SK-N-MC (cell line): ENCODE results near the gene PCDHB16.
A peak's percentile ranks its signal among the peaks of the same experiment; 100 is the strongest.
"Not testable (repeated sequence)": the region's sequence is repeated elsewhere in the genome, so short reads cannot be mapped to it uniquely, and the experiment has no call there.

ENCODE experiments used
- DNase-seq: peaks from one replicate; pipeline ENCODE4 v3.0.0-alpha.2; 2011; ENCODE audit warnings: low read depth, low spot score
- H3K27ac ChIP-seq: fragments of 200-600 bp; sonication (generic); 2 replicates; pipeline ENCODE4 v1.5.1; 2016; ENCODE audit warnings: mixed run types
- H3K36me3 ChIP-seq: fragments of 200-600 bp; sonication (generic); 2 replicates; pipeline ENCODE4 v1.6.1; 2017; ENCODE audit warnings: antibody characterized with exemption, low read length, mixed read lengths; ENCODE audit not compliant: insufficient read depth
- H3K4me3 ChIP-seq: fragments of 200-600 bp; sonication (generic); 2 replicates; pipeline ENCODE4 v1.5.1; 2016
- H3K9ac ChIP-seq: fragments of 200-600 bp; sonication (generic); 2 replicates; pipeline ENCODE4 v1.8.0; 2017; ENCODE audit warnings: mixed run types, mixed read lengths; ENCODE audit not compliant: insufficient read length
- H3K9me3 ChIP-seq: fragments of 200-600 bp; sonication (generic); 2 replicates; pipeline ENCODE4 v1.6.1; 2017; ENCODE audit warnings: low read depth, mild to moderate bottlenecking, antibody characterized with exemption, low read length, moderate library complexity, mixed read lengths
- EZH2 ChIP-seq: fragments of 200-600 bp; sonication (generic); IDR thresholded peaks from one replicate; pipeline ENCODE4 v1.6.1; 2017; ENCODE audit warnings: antibody characterized with exemption
- FOXP2 ChIP-seq: optimal IDR thresholded peaks from 2 replicates; pipeline ENCODE3; 2011; ENCODE audit warnings: mild to moderate bottlenecking, moderate library complexity; ENCODE audit not compliant: insufficient read depth; ENCODE audit errors: extremely low read length, control extremely low read depth
- POLR2AphosphoS5 ChIP-seq: IDR thresholded peaks from 2 replicates; pipeline ENCODE4 v1.6.1; 2012; ENCODE audit warnings: mild to moderate bottlenecking, low read depth, low read length, borderline replicate concordance

The PCDHB16 gene

GRCh38 chr5:141180313-141180712, 1.9 kb upstream of the PCDHB16 start:
- H3K27ac ChIP-seq = no peak overlapping the region
- no peak overlapping the region for H3K4me3 ChIP-seq
- H3K9me3 ChIP-seq = no peaks in the 10 kb centered on the region
- no peak for TF ChIP-seq FOXP2
- no peak for TF ChIP-seq EZH2
- H3K9ac ChIP-seq = no peak overlapping the region
- no peaks in the 10 kb centered on the region for H3K36me3 ChIP-seq
- DNase-seq = no peak

- H3K4me3 ChIP-seq, DNase-seq, H3K27ac ChIP-seq, H3K36me3 ChIP-seq, H3K9ac ChIP-seq, H3K9me3 ChIP-seq: not testable (repeated sequence)
Measured at GRCh38 chr5:141184117-141184855, 2.1 kb downstream of the PCDHB16 start.

- H3K36me3 ChIP-seq = no peaks in the 10 kb centered on the region
- TF ChIP-seq FOXP2 (no peak), POLR2AphosphoS5 (no peak), EZH2 (no peak)
- peak within 1 kb of the TSS; percentile 66 for H3K4me3 ChIP-seq
- peak within 1 kb of the TSS; percentile 66 for H3K9ac ChIP-seq
- no peaks in the 10 kb centered on the region for H3K9me3 ChIP-seq
- DNase-seq = no peak
- H3K27ac ChIP-seq = no peak within 1 kb of the TSS
Measured at GRCh38 chr5:141186897-141187512, 4.8 kb downstream of the PCDHB16 start, which contains the start of gene PCDHB9. Gene PCDHB9 (plus strand): TSS chr5:141187161. CDS start chr5:141187319, 158 bp downstream.

- H3K36me3 ChIP-seq, H3K9me3 ChIP-seq, H3K27ac ChIP-seq, DNase-seq, H3K4me3 ChIP-seq, H3K9ac ChIP-seq: not testable (repeated sequence)
Measured at GRCh38 chr5:141188682-141189081, 6.5 kb downstream of the PCDHB16 start.

- H3K4me3 ChIP-seq, H3K27ac ChIP-seq, DNase-seq: not testable (repeated sequence)
Measured at GRCh38 chr5:141189131-141189530, 6.9 kb downstream of the PCDHB16 start.

GRCh38 chr5:141192110-141192725, 10.0 kb downstream of the PCDHB16 start, which contains the start of gene PCDHB10:
Gene PCDHB10 (plus strand): TSS chr5:141192353. CDS start chr5:141192553, 200 bp downstream.
- no peaks in the 10 kb centered on the region; the same call in 1 of the 2 replicates for H3K9me3 ChIP-seq
- no peak within 1 kb of the TSS for H3K27ac ChIP-seq
- no peaks in the 10 kb centered on the region for H3K36me3 ChIP-seq
- no peak within 1 kb of the TSS for H3K4me3 ChIP-seq
- no peak within 1 kb of the TSS for H3K9ac ChIP-seq
- no peak for DNase-seq
- no peak for TF ChIP-seq FOXP2
- no peak for TF ChIP-seq POLR2AphosphoS5

More at GRCh38 chr5:141189131-141189530, 6.9 kb downstream of the PCDHB16 start:
- H3K9me3 ChIP-seq, H3K36me3 ChIP-seq, H3K9ac ChIP-seq: not testable (repeated sequence)

GRCh38 chr5:141194332-141194731, 12.1 kb downstream of the PCDHB16 start:
- H3K27ac ChIP-seq, H3K9ac ChIP-seq, DNase-seq, H3K36me3 ChIP-seq, H3K9me3 ChIP-seq, H3K4me3 ChIP-seq: not testable (repeated sequence)

- Histone ChIP-seq H3K36me3 (no peaks in the 10 kb centered on the region), H3K9me3 (no peaks in the 10 kb centered on the region; the same call in 1 of the 2 replicates), H3K9ac (no peak overlapping the region), H3K27ac (no peak overlapping the region), H3K4me3 (no peak overlapping the region)
- no peak for DNase-seq
- TF ChIP-seq EZH2 (no peak), FOXP2 (no peak), POLR2AphosphoS5 (no peak)
Measured at GRCh38 chr5:141196363-141196762, 14.2 kb downstream of the PCDHB16 start.
